Testis (tissue), 5 donors: ENCODE results near the gene IPO9. TPM values are rescaled to one million over a fixed set of nuclear protein-coding genes. Genes with fewer than 3 reads are reported as not detected.
A peak's percentile ranks its signal among the peaks of the same experiment; 100 is the strongest.

Source experiments
- DNase-seq: peaks from one replicate; pipeline ENCODE4 v3.0.0-alpha.2; 2019
- H3K27ac ChIP-seq, 2 donors: fragments of 200-600 bp; sonication (generic); one replicate each; pipeline ENCODE4 v1.5.1; 2019
- H3K27me3 ChIP-seq: fragments of 200-600 bp; sonication (generic); one replicate; pipeline ENCODE4 v1.5.1; 2019
- H3K36me3 ChIP-seq: fragments of 200-600 bp; sonication (generic); one replicate; pipeline ENCODE4 v1.5.1; 2017; ENCODE audit warnings: low read depth; ENCODE audit errors: missing control alignments
- H3K4me1 ChIP-seq: fragments of 200-600 bp; sonication (generic); one replicate; pipeline ENCODE4 v1.5.1; 2019
- H3K4me3 ChIP-seq, 2 donors: fragments of 200-600 bp; sonication (generic); one replicate each; pipeline ENCODE4 v1.5.1; 2017 to 2019
- H3K9me3 ChIP-seq: fragments of 200-600 bp; sonication (generic); one replicate; pipeline ENCODE4 v1.5.1; 2017
- POLR2A ChIP-seq: fragments of 450-650 bp; IDR thresholded peaks from one replicate; pipeline ENCODE4 v1.6.1; 2017; ENCODE audit warnings: antibody characterized with exemption, mild to moderate bottlenecking, moderate library complexity
- whole genome bisulfite sequencing, 2 donors: methylation state at CpG; one replicate each; pipeline ENCODE4 v1.1.5; 2018; 5-methylcytosine and 5-hydroxymethylcytosine counted together
- intact Hi-C: fragments of 100-400 bp; cut with DNase I; formaldehyde crosslinking; loops from one replicate; pipeline ENCODE4 v1.15.1; 2023; ENCODE audit warnings: low total_unique reads
- long read RNA-seq, 2 donors: transcript quantifications; one replicate each; lab custom pipeline, GENCODE V29; 2026
- polyA plus RNA-seq: library from polyadenylated mRNA; stranded (reverse); fragments of 350-450 nt; fragmentation: Illumina TruSeq; extraction: RNeasy Lipid Tissue Mini Kit (QIAGEN cat#74804); gene quantifications from one replicate; pipeline ENCODE4 v1.2.3, GENCODE V29; 2014; ENCODE audit warnings: low read depth, low replicate concordance; ENCODE audit not compliant: insufficient read depth
- total RNA-seq, 2 donors: library from RNA; depleted of rRNA; stranded (reverse); fragments of >200 nt; gene quantifications; one replicate each; pipeline ENCODE4 v1.2.3, GENCODE V29; 2016
- TF ChIP-seq, protein P1 (sequence below), 3 experiments: fragments of 450-650 bp in 2 of 3; fragments of 200-600 bp in 1 of 3; sonication (generic) in 1 of 3; IDR thresholded peaks; one replicate each; pipeline ENCODE4 v1.5.1; 2016 to 2019; ENCODE audit warnings: antibody characterized with exemption in 3 of 3, mild to moderate bottlenecking in 2 of 3, moderate library complexity in 1 of 3

IPO9 gene
- total RNA-seq (10 to 100 TPM; 29.4 to 30.5 TPM), polyA plus RNA-seq (33.0 TPM)
- long read RNA-seq, donor 1, full-length matches to known transcripts: 4 of 13 reads
- long read RNA-seq, donor 1, partial matches to known transcripts: 9 of 13 reads
- long read RNA-seq, donor 1, other reads (novel, unspliced or antisense): 0 of 13 reads
- long read RNA-seq, donor 2, partial matches to known transcripts: 10 of 10 reads
- long read RNA-seq, donor 2, other reads (novel, unspliced or antisense): 0 of 10 reads

DNA sequence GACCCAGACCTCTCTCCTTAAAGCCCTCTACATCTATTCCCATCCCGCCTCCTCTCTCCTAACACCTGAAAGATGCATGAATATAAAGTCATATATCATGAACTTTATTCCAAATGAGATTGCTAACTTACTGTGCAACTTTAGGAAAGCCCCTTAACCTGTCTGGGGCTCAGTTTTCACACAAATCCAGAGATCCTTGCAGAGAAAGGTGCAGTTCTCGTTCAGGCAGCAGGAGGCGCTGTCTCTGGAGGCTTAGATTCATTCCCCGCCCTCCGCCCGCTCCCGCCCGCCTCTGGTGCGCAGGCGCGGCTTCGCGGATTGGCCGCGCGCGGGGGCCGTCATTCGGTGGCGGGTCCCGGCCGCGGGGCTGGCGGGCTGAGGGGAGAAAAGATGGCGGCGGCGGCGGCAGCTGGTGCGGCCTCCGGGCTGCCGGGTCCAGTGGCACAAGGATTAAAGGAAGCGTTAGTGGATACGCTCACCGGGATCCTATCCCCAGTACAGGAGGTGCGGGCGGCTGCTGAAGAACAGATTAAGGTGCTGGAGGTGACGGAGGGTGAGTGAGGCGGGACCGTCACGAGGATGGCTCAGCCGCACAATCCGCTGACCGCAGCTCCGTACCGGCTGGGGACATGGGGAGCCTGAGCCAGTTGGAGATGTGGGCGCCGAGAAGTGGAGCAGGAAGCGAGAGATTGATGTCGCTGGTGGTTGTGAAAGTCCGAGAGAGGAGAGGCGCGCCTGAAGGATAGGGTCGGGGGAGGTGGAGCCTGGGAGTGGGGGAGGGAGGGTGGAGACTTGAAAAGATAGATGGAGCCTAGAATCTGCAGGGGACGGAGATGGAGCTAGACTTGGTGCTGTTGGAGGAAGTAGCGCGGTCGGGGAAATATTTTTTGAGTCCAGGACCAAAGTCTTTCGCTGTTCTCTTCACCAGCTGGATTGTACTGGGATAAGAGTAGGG is at the start of gene IPO9:
Gene IPO9 (plus strand): TSS at position 338 of the 955 bp plus-strand sequence. CDS start 53 bp downstream, at position 391.
- Histone ChIP-seq H3K27me3 (no peaks in the 10 kb centered on the region), H3K9me3 (no peaks in the 10 kb centered on the region), H3K36me3 (no peaks in the 10 kb centered on the region), H3K27ac (peak within 1 kb of the TSS; percentile 83 to 94), H3K4me1 (peaks cover 8% of the 10 kb centered on the region), H3K4me3 (peak within 1 kb of the TSS; percentile 82 to 88)
- intact Hi-C loops: no loop called here
- TF ChIP-seq, protein P1, sequence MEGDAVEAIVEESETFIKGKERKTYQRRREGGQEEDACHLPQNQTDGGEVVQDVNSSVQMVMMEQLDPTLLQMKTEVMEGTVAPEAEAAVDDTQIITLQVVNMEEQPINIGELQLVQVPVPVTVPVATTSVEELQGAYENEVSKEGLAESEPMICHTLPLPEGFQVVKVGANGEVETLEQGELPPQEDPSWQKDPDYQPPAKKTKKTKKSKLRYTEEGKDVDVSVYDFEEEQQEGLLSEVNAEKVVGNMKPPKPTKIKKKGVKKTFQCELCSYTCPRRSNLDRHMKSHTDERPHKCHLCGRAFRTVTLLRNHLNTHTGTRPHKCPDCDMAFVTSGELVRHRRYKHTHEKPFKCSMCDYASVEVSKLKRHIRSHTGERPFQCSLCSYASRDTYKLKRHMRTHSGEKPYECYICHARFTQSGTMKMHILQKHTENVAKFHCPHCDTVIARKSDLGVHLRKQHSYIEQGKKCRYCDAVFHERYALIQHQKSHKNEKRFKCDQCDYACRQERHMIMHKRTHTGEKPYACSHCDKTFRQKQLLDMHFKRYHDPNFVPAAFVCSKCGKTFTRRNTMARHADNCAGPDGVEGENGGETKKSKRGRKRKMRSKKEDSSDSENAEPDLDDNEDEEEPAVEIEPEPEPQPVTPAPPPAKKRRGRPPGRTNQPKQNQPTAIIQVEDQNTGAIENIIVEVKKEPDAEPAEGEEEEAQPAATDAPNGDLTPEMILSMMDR (IDR thresholded peaks at IDR 0.05): peak; percentile 98 to 100 (median 99)
- no peak for TF ChIP-seq POLR2A
- WGBS, 2 donors: 1% methylated on average over 38 to 58 of the region's 58 CpGs
- DNase-seq: peak; percentile 95

DNA sequence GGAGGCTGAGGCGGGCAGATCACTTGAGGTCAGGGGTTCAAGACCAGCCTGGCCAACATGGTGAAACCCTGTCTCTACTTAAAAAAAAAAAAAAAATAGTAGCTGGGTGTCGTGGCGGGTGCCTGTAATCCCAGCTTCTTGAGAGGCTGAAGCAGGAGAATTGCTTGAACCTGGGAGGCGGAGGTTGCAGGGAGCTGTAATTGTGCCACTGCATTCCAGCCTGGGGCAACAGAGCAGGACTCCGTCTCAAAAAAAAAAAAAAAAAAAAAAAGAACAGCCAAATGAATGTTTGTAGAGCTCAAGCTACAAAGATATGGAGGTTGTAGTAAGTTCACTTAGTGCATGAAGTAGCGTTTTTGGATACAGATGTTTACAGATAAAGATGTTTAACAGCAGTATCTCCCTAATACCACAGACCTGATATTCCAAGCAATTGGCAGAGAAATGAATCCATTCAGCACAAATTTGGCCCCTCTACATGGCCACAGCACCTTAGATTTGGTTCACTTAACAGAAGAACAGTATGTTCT is 49.5 kb upstream of the IPO9 start:
- no peak for TF ChIP-seq POLR2A
- TF ChIP-seq, protein P1 (IDR thresholded peaks at IDR 0.05): no peak
- Histone ChIP-seq H3K4me3 (no peak overlapping the region), H3K9me3 (no peaks in the 10 kb centered on the region), H3K36me3 (no peaks in the 10 kb centered on the region), H3K27ac (no peak overlapping the region), H3K4me1 (peaks cover 8% of the 10 kb centered on the region), H3K27me3 (no peaks in the 10 kb centered on the region)
- intact Hi-C loops: no loop called here
- WGBS, 2 donors: 50 to 55% methylated on average over 6 of the region's 6 CpGs
- DNase-seq: no peak

DNA sequence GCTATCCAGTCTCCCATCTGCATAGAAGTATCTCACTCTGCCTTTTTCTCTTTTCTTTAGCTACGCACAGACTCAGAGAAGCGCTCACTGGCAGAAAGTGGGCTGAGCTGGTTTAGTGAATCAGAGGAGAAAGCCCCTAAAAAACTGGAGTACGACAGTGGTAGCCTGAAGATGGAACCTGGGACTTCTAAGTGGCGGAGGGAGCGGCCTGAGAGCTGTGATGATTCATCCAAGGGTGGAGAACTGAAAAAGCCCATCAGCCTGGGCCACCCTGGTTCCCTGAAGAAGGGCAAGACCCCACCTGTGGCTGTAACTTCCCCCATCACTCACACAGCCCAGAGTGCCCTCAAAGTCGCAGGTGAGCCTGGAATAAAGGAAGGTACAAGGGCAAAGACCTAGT is 48.0 kb upstream of the IPO9 start:
- 97 to 98% methylated on average over 6 of the region's 6 CpGs for WGBS, 2 donors
- no peaks in the 10 kb centered on the region for H3K36me3 ChIP-seq
- DNase-seq: no peak
- H3K9me3 ChIP-seq: no peaks in the 10 kb centered on the region
- intact Hi-C loops: no loop called here
- TF ChIP-seq, protein P1 (IDR thresholded peaks at IDR 0.05): no peak
- TF ChIP-seq POLR2A: no peak
- H3K4me1 ChIP-seq: peaks cover 4% of the 10 kb centered on the region
- H3K4me3 ChIP-seq: no peak overlapping the region
- no peaks in the 10 kb centered on the region for H3K27me3 ChIP-seq
- H3K27ac ChIP-seq: no peak overlapping the region

DNA sequence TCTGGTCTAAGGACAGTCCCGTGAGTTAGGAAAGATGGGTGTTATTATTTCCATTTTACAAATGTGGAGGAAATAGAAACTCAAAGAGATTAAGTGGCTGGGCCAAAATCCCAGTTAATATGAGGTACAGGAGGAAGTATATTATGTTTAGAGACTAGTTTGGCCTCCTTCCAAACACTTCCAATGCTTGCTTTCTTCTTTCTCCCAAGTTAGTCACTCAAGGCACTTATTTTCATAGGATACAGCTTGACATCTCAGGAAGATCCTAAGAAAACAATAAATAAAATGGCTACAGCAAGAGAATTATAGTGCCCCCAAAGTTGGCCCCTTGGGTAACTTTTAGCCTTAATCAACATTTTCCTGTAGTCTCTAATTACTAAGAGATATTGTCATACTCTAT is 47.5 kb upstream of the IPO9 start:
- H3K36me3 ChIP-seq: no peaks in the 10 kb centered on the region
- no peaks in the 10 kb centered on the region for H3K27me3 ChIP-seq
- TF ChIP-seq, protein P1 (IDR thresholded peaks at IDR 0.05): no peak
- TF ChIP-seq POLR2A: no peak
- no peak overlapping the region for H3K27ac ChIP-seq
- no peaks in the 10 kb centered on the region for H3K9me3 ChIP-seq
- no peak for DNase-seq
- WGBS, 2 donors: 77 to 94% methylated on average over 1 of the region's 1 CpG
- intact Hi-C loops: no loop called here
- H3K4me3 ChIP-seq: no peak overlapping the region
- peaks cover 4% of the 10 kb centered on the region for H3K4me1 ChIP-seq
